Activated CD8-positive, alpha-beta memory T cell treated with anti-CD3 and anti-CD28 coated beads, Interleukin-2, amount 10 ng/mL, durations not matched to agents 7 days and 5 days (primary cell): ENCODE measurements around the gene ZNRF3. TPM values are rescaled to one million over a fixed set of nuclear protein-coding genes. Genes with fewer than 3 reads are reported as not detected.
"Not testable (repeated sequence)": the region's sequence is repeated elsewhere in the genome, so short reads cannot be mapped to it uniquely, and the experiment has no call there.

ENCODE experiments used
- ATAC-seq: fragments of 150-1000 bp; cut with Tn5 transposase; one replicate; pipeline ENCODE4 v1.10.0; 2021; ENCODE audit warnings: moderate library complexity
- CTCF ChIA-PET: fragments of 350-600 bp; sonication (Branson Sonifier 250); formaldehyde crosslinking; loops from one replicate; lab custom pipeline; 2021; ENCODE audit warnings: antibody characterized with exemption; lab: Charles Lee
- DNase-seq: peaks from one replicate; pipeline ENCODE4 v3.0.0-alpha.2; 2020
- H3K27ac Mint-ChIP-seq: one replicate; pipeline ENCODE4 v1.8.0; 2021; ENCODE audit warnings: mild to moderate bottlenecking, mixed read lengths
- H3K27me3 Mint-ChIP-seq: one replicate; pipeline ENCODE4 v1.8.0; 2021; ENCODE audit warnings: mixed read lengths
- H3K36me3 Mint-ChIP-seq: one replicate; pipeline ENCODE4 v1.8.0; 2021; ENCODE audit warnings: mild to moderate bottlenecking, mixed read lengths
- H3K4me1 Mint-ChIP-seq: one replicate; pipeline ENCODE4 v1.8.0; 2021; ENCODE audit warnings: mixed read lengths
- H3K4me3 Mint-ChIP-seq: one replicate; pipeline ENCODE4 v1.8.0; 2021; ENCODE audit warnings: mild to moderate bottlenecking, moderate library complexity, mixed read lengths
- H3K9me3 Mint-ChIP-seq: one replicate; pipeline ENCODE4 v1.8.0; 2022; ENCODE audit warnings: low read depth, mixed read lengths
- total RNA-seq, 2 experiments: library from RNA; stranded (reverse); gene quantifications; one replicate each; pipeline ENCODE4 v1.2.3, GENCODE V29; 2021

ZNRF3 gene
- total RNA-seq, 2 experiments from 2014 or later: 0.26 to 0.79 TPM

DNA sequence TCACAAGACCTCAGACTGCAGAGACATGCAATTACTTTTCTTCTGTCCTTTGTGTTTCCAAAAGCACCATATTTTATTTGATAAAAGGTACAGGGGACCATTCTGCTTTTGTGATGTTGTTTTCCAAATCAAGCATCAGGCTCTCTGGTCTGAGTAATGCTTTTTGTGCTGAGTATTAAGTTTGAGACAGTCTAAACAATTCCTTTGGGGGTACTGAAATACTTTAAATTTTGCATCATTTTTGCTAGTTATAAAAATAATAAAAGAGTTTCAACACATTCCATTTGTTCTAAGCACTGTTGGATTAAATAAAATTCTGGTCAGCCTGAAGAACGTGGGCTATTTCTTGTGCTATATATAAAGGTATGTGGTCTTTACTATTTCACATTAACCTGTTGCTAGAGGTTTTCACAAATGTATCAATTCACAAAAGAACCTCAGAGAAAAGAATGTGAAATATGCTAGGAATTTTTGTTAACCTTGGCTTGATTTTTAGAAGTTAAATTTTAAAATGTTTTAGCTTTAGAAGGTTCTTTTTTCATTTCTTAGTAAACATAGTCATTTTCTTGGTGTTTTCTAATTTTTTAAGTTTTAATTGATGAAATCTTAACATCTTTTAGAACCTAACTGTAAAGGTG is 116.7 kb downstream of the ZNRF3 start:
- CTCF ChIA-PET: interaction anchor here (1.2 kb wide), 1 partner anchor 245 kb away, joined by 3 read pairs; no protein-coding TSS in a partner anchor
- ATAC-seq (no peak), DNase-seq (no peak)
- Mint-ChIP-seq H3K4me1 (no peaks in the 10 kb centered on the region), H3K27me3 (peaks cover 23% of the 10 kb centered on the region), H3K36me3 (no peaks in the 10 kb centered on the region), H3K27ac (no peak overlapping the region), H3K9me3 (no peaks in the 10 kb centered on the region), H3K4me3 (no peak overlapping the region)

DNA sequence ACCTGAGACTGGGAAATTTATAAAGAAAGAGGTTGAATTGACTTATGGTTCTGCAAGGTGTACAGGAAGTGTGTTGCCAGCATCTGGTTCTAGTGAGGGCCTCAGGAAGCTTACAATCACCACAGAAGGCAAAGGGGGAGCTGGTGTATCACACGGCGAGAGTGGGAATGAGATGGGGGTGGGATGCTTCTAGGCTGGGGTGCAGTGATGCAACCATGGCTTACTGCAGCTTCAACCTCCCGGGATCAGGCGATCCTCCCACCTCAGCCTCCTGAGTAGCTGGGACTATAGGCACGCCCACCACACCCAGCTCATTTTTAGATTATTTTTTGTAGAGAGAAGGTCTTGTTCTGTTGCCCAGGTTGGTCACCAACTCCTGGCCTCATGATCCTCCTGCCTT is 117.3 kb downstream of the ZNRF3 start:
- H3K4me1 Mint-ChIP-seq: no peaks in the 10 kb centered on the region
- ATAC-seq (no peak), DNase-seq (no peak)
- no peaks in the 10 kb centered on the region for H3K9me3 Mint-ChIP-seq
- no peaks in the 10 kb centered on the region for H3K36me3 Mint-ChIP-seq
- no peak overlapping the region for H3K27ac Mint-ChIP-seq
- peaks cover 29% of the 10 kb centered on the region for H3K27me3 Mint-ChIP-seq
- H3K4me3 Mint-ChIP-seq: no peak overlapping the region
- CTCF ChIA-PET: no interaction called here

DNA sequence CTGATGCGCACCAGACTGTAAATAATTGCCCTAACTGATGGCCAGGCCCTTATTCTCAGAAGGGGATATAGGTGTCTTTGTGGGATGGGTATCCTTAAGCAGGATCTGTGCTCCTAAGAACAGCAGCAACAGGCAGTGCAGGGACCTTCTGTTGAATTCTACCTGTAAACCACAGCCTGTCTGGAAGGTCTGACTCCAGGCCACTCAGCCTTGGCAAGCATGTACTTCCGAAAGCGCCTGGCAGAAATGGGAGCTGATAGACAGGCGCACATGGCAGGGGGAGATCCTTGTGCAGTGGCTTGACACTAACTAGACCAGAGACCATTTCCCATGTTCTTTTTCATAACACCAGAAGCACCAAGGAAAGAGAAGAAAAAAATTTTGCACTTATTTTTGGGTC is 119.2 kb downstream of the ZNRF3 start:
- H3K27ac Mint-ChIP-seq: no peak overlapping the region
- CTCF ChIA-PET: no interaction called here
- H3K9me3 Mint-ChIP-seq: no peaks in the 10 kb centered on the region
- peaks cover 34% of the 10 kb centered on the region for H3K27me3 Mint-ChIP-seq
- DNase-seq (no peak), ATAC-seq (no peak)
- no peaks in the 10 kb centered on the region for H3K4me1 Mint-ChIP-seq
- no peak overlapping the region for H3K4me3 Mint-ChIP-seq
- H3K36me3 Mint-ChIP-seq: no peaks in the 10 kb centered on the region

DNA sequence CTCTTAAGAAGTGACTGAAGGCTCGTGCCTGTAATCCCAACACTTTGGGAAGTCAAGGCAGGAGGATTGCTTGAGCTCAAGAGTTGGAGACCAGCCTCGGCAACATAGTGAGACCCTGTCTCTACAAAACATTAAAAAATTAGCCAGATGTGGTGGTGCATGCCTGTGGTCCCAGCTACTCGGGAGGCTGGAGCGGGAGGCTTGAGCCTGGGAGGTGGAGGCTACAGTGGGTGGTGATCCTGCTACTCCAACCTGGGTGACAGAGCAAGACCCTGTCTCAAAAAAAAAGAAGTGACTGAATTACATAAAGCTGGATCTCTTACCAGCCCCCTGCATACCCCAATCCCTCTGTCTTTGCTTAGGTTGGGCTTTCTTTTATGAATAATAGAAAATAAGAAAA is 120.2 kb downstream of the ZNRF3 start:
- Mint-ChIP-seq H3K27me3 (peaks cover 34% of the 10 kb centered on the region), H3K4me3 (no peak overlapping the region), H3K36me3 (no peaks in the 10 kb centered on the region), H3K9me3 (no peaks in the 10 kb centered on the region), H3K4me1 (no peaks in the 10 kb centered on the region), H3K27ac (no peak overlapping the region)
- CTCF ChIA-PET: no interaction called here
- ATAC-seq (no peak), DNase-seq (no peak)

DNA sequence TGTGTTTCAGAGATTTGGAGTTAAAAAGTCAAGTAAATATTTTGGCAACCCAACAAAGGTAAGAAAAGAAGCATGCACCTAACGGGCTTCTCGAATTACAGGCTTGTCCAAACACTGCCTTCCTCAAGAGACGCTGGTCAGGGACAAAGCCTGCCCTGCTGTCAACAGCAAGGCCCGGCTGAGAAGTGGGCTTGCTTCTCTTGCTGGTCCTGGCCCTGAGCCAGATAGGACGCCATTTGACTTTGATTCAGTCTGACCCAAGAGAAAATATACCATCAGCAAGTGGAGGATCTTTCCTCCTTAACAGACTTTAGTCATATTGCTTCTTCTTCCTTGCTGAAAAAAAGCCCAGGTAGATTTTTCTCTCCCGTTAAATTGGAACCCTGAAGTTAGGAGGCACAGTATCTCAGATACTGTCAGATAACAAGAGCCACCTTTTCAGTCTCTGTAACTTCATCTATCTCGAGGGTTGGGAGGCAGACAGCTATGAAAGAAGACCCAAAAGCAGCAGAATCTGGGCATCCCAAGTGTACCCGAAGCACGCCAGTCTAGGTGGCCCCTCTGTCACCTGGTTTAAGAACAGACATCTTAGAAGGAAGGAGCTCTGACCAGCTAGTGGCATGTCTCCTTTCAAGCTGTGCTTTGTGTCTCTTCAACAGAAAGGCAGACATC is 120.7 kb downstream of the ZNRF3 start:
- no peaks in the 10 kb centered on the region for H3K36me3 Mint-ChIP-seq
- no peak for ATAC-seq
- no peak overlapping the region for H3K4me3 Mint-ChIP-seq
- no peaks in the 10 kb centered on the region for H3K9me3 Mint-ChIP-seq
- DNase-seq: no peak
- CTCF ChIA-PET: no interaction called here
- peaks cover 34% of the 10 kb centered on the region for H3K27me3 Mint-ChIP-seq
- H3K27ac Mint-ChIP-seq: no peak overlapping the region
- H3K4me1 Mint-ChIP-seq: no peaks in the 10 kb centered on the region

DNA sequence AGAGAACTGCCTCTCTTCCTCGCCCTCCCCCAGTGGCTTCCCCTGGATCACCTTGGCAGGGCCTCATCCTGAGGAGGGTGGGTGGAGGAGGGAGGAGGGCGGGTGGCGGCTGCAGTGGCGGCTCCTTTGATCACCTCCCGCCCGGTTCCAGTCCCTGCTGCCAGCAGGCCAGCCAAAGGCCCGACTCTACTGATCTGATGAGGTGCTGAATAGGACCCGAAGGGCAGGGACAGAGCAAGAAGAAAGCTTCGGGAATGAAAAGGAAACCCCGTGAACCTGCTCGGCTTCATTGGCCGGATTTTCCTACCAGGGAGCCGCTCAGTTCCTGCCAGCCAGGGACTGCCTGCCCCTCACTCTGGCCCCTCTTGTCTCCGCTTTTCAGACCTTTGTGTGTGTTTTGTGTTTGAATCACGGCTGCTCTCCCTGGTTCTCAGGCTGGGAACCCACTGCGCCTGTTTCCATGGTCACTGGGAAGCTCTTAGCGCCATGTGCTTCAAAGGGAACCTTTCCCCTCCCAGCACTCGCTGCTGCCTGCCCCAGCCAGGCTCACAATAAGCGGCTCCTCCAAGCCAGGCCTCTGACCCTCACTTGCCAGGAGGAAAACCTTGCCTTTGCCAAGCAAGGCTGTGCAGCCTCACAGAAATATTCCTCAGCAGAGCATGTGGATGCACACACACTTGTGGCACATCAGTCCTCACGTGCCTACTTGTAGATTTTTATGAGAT is 121.4 kb downstream of the ZNRF3 start:
- no peaks in the 10 kb centered on the region for H3K36me3 Mint-ChIP-seq
- H3K27me3 Mint-ChIP-seq: peaks cover 34% of the 10 kb centered on the region
- DNase-seq: no peak
- H3K4me3 Mint-ChIP-seq: no peak overlapping the region
- H3K4me1 Mint-ChIP-seq: no peaks in the 10 kb centered on the region
- no peak overlapping the region for H3K27ac Mint-ChIP-seq
- ATAC-seq: no peak
- CTCF ChIA-PET: no interaction called here
- no peaks in the 10 kb centered on the region for H3K9me3 Mint-ChIP-seq

DNA sequence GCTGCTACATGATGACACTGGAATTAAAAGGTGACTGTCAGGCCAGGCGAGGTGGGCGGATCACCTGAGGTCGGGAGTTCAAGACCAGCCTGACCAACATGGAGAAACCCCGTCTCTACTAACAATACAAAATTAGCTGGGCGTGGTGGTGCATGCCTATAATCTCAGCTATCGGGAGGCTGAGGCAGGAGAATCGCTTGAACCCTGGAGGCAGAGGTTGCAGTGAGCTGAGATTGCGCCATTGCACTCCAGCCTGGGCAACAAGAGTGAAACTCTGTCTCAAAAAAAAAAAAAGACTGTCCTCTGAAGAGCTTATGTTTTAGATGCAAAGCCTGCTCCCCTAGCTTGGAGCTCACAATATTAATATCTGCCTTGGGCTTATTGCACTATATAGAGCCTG is 122.4 kb downstream of the ZNRF3 start:
- ATAC-seq, H3K36me3 Mint-ChIP-seq, H3K4me1 Mint-ChIP-seq, H3K4me3 Mint-ChIP-seq, H3K9me3 Mint-ChIP-seq, H3K27ac Mint-ChIP-seq, CTCF ChIA-PET, DNase-seq: not testable (repeated sequence)
- peaks cover 34% of the 10 kb centered on the region for H3K27me3 Mint-ChIP-seq

DNA sequence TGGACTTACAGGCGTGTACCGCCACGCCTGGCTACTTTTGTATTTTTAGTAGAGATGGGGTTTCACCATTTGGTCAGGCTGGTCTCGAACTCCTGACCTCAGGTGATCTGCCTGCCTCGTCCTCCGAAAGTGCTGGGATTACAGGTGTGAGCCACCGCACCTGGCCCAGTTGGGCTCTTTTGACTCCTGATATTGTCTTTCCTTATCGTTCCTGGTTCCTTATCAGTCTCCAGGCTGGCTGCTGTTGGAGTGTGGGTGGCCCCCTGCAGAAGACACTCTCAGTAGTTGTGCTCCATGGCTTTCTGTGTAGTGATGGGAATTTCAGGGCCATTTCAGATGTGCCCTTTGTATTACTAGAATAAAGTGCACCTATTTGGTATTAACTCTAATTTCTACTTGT is 123.0 kb downstream of the ZNRF3 start:
- H3K27me3 Mint-ChIP-seq: peaks cover 34% of the 10 kb centered on the region
- no peak overlapping the region for H3K4me3 Mint-ChIP-seq
- DNase-seq (no peak), ATAC-seq (no peak)
- CTCF ChIA-PET: no interaction called here
- H3K27ac Mint-ChIP-seq: no peak overlapping the region
- H3K36me3 Mint-ChIP-seq: no peaks in the 10 kb centered on the region
- no peaks in the 10 kb centered on the region for H3K4me1 Mint-ChIP-seq
- H3K9me3 Mint-ChIP-seq: no peaks in the 10 kb centered on the region

DNA sequence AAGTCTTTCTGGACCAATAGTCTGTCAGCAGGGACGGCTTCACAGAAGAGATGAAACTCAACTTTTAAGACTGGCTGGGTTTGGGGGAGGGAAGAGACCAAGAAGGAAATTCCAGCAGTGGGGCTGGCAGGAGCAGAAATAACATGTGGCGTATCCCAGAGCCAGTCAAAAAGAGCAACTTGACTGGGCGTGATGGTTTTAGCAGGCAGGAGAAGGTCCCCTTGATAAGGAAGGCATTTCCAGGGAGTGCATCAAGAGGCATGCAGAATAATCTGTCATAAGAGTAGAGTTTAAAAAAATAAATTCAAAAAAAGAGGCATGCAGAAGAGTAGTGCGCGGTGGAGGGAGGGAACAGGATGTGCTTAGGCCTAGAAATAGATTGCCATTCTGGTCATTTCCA is 125.8 kb downstream of the ZNRF3 start:
- H3K9me3 Mint-ChIP-seq: no peaks in the 10 kb centered on the region
- H3K4me1 Mint-ChIP-seq: no peaks in the 10 kb centered on the region
- peaks cover 26% of the 10 kb centered on the region for H3K27me3 Mint-ChIP-seq
- no peak overlapping the region for H3K27ac Mint-ChIP-seq
- DNase-seq: no peak
- CTCF ChIA-PET: no interaction called here
- ATAC-seq: no peak
- no peak overlapping the region for H3K4me3 Mint-ChIP-seq
- H3K36me3 Mint-ChIP-seq: no peaks in the 10 kb centered on the region

DNA sequence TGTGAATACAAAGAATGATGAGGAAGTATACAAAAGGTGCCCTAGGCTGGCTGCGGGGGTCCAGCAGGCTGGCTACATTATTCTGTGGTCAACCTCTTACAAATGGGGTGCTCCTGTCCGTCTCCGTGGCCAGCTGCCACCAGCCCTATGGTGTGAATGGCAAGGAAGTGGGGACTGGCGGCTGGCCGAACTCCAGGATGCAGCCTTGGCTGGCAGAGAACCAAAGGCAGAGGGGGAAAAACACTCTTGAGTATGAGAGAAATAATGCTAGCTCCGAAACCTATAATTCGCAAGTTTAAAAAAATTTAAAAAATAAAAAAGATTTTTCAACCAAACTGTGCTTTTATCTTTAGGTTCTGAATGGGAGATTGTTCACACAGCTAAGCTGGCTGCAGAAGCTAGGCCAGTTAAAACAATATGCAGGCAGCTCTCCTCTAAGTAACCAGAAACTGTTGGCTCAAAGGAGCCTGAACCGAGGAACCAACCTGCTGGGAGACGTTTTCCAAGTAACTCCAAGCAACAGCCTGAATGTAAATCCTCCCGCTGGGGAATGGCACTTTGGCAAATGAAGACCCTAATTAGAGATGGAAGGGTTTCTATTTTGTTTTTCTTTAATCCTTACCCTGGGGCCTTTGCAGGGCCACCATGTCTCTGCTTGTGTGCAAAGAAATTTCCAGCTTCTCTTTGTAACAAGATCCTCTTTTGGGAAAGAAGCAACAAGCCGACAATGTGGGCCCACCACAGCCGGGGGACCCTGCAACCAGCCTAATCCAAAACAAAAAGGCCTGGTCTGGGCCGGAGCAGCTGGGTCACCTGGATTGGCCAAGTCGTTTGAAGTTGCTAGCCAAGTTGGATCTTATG is 128.1 kb downstream of the ZNRF3 start:
- CTCF ChIA-PET: interaction anchor here (1.2 to 1.8 kb wide), 2 partner anchors 29 to 235 kb away, joined by 4 read pairs; no protein-coding TSS in a partner anchor

DNA sequence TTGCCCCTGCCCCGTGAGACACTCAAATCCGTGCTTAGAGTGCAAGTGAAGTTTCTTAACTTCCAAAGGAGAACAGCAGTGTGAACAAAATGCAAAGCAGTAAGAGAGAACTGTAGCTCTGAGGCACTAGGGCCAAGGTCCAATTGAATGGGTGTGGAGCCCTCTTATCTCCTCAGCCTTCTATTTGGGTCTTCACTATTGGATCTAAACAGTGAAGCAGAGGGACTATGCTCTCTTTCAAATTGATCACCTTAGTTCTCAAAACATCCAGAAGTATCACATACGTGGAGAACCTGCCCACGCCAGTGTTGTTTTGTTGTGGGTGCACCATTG is 128.7 kb downstream of the ZNRF3 start:
- H3K36me3 Mint-ChIP-seq: no peaks in the 10 kb centered on the region
- ATAC-seq: no peak
- H3K27ac Mint-ChIP-seq: no peak overlapping the region
- H3K27me3 Mint-ChIP-seq: peaks cover 14% of the 10 kb centered on the region
- CTCF ChIA-PET: interaction anchor here (1.2 to 1.8 kb wide), 2 partner anchors 29 to 234 kb away, joined by 4 read pairs; no protein-coding TSS in a partner anchor
- H3K9me3 Mint-ChIP-seq: no peaks in the 10 kb centered on the region
- peaks cover 4% of the 10 kb centered on the region for H3K4me1 Mint-ChIP-seq
- H3K4me3 Mint-ChIP-seq: no peak overlapping the region
- no peak for DNase-seq

More for the DNA sequence above, 128.1 kb downstream of the ZNRF3 start:
- Mint-ChIP-seq H3K36me3 (no peaks in the 10 kb centered on the region), H3K4me3 (no peak overlapping the region), H3K27me3 (peaks cover 13% of the 10 kb centered on the region), H3K9me3 (no peaks in the 10 kb centered on the region), H3K4me1 (peaks cover 4% of the 10 kb centered on the region), H3K27ac (no peak overlapping the region)
- DNase-seq (no peak), ATAC-seq (no peak)

DNA sequence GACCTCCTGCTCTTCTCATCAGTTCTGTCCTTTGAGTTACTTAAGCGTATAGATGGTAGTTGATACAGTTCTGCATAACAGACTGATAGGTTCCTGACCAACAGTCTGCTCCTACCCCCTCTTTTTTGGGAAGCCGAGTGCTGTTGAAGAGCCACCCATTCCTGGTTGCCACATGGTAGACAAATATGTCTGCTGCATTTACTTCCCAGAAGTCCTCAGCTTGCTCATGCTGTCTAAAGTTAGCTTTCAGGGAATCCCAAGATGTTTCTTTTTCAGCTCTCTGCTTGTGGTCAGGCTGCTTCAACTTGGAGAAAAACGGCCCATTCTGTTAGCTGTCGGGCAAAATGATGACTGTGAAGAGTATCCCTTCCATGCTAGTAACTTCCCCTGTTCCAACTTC is 129.6 kb downstream of the ZNRF3 start:
- Mint-ChIP-seq H3K36me3 (no peaks in the 10 kb centered on the region), H3K9me3 (no peaks in the 10 kb centered on the region), H3K27me3 (peaks cover 22% of the 10 kb centered on the region), H3K4me3 (no peak overlapping the region), H3K4me1 (peaks cover 4% of the 10 kb centered on the region), H3K27ac (no peak overlapping the region)
- CTCF ChIA-PET: interaction anchor here (1.8 kb wide), 1 partner anchor 28 kb away, joined by 4 read pairs; no protein-coding TSS in a partner anchor
- DNase-seq: no peak
- ATAC-seq: no peak

DNA sequence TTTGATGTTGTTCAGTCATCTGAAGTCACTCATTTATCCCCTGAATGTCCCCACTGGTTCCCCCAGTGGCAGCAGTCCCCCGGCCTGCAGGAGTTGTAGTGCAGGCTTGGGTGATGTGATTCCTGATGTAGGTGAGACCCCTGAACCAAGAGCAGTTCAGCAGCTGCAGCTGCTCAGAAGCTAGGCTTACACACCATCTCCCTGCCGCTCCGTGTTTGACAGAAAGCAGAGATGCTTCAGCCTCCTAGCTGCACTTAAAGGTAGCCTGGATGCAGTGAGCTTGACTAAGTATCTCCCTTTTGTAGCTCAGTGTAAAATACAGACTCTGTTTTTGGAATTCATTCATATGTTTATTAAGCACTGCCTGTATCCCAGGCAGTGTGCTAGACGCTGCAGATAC is 130.9 kb downstream of the ZNRF3 start:
- CTCF ChIA-PET: no interaction called here

More for the DNA sequence above, 130.9 kb downstream of the ZNRF3 start:
- Mint-ChIP-seq H3K27ac (no peak overlapping the region), H3K9me3 (peaks cover 2% of the 10 kb centered on the region), H3K27me3 (peaks cover 34% of the 10 kb centered on the region), H3K4me1 (peaks cover 4% of the 10 kb centered on the region), H3K4me3 (no peak overlapping the region), H3K36me3 (no peaks in the 10 kb centered on the region)
- no peak for DNase-seq
- no peak for ATAC-seq
